Loucy (cell line): Measurements from ENCODE around the gene GREB1L.

ENCODE experiments used
- CTCF ChIP-seq: fragments of 200-600 bp; sonication (generic); conservative IDR thresholded peaks from 2 replicates; pipeline ENCODE4 v1.5.1; 2014; ENCODE audit warnings: mild to moderate bottlenecking, antibody characterized with exemption, low read length
- EZH2phosphoT487 ChIP-seq: fragments of 200-600 bp; IDR thresholded peaks from 2 replicates; pipeline ENCODE4 v1.6.1; 2018; ENCODE audit warnings: antibody characterized with exemption, mild to moderate bottlenecking, moderate library complexity, borderline replicate concordance

- TF ChIP-seq CTCF, result no peak
- TF ChIP-seq EZH2phosphoT487, result no peak
Observed at GRCh38 chr18:21571772-21572171, 329.7 kb downstream of the GREB1L start.
